Gastrocnemius medialis (tissue), 4 donors: ENCODE data around the gene GLDC. TPM values are rescaled to one million over a fixed set of nuclear protein-coding genes. Genes with fewer than 3 reads are reported as not detected.

Source experiments
- ATAC-seq, 2 donors: fragments of 150-250 bp; one replicate each; pipeline ENCODE4 v1.9.1; 2016
- DNase-seq, 2 donors: peaks; one replicate each; pipeline ENCODE4 v3.0.0-alpha.2; 2019
- H3K27ac ChIP-seq, 4 donors: fragments of 200-600 bp; sonication (generic); 1 replicate in 1 of 4; 2 replicates in 3 of 4; pipeline ENCODE4 v1.5.1; 2016 to 2018; ENCODE audit warnings: mild to moderate bottlenecking in 2 of 4, moderate library complexity in 1 of 4
- H3K27me3 ChIP-seq, 3 donors: fragments of 200-600 bp; sonication (generic) in 2 of 3; 1 replicate in 1 of 3; 2 replicates in 2 of 3; pipeline versions ENCODE4 v1.5.1 to v1.6.0; 2016 to 2019; ENCODE audit warnings: mild to moderate bottlenecking in 1 of 3, moderate library complexity in 1 of 3
- H3K36me3 ChIP-seq, 2 donors: fragments of 200-600 bp; sonication (generic) in 1 of 2; one replicate each; pipeline ENCODE4 v1.5.1; 2017 to 2018
- H3K4me1 ChIP-seq, 2 donors: fragments of 200-600 bp; sonication (generic) in 1 of 2; one replicate each; pipeline ENCODE4 v1.5.1; 2016 to 2017; ENCODE audit warnings: mild to moderate bottlenecking in 2 of 2
- H3K4me3 ChIP-seq, 4 donors: fragments of 200-600 bp; sonication (generic) in 3 of 4; 1 replicate in 1 of 4; 2 replicates in 3 of 4; pipeline ENCODE4 v1.5.1; 2016 to 2019; ENCODE audit warnings: mild to moderate bottlenecking in 2 of 4
- H3K9me3 ChIP-seq, 3 donors: fragments of 200-600 bp; sonication (generic) in 2 of 3; 1 replicate in 1 of 3; 2 replicates in 2 of 3; pipeline ENCODE4 v1.5.1; 2016 to 2019
- POLR2A ChIP-seq, 2 donors: fragments of 450-650 bp; IDR thresholded peaks; one replicate each; pipeline ENCODE4 v1.6.1; 2017; ENCODE audit warnings: antibody characterized with exemption in 2 of 2, mild to moderate bottlenecking in 2 of 2, moderate library complexity in 2 of 2
- in situ Hi-C, 4 donors: fragments of 200-750 bp; cut with MboI; loops; one replicate each; pipeline versions ENCODE4 v1.15.0 to v1.8.0; 2017; ENCODE audit warnings: low sequenced_read_pairs in 4 of 4
- intact Hi-C: fragments of 100-400 bp; cut with DNase I; formaldehyde crosslinking; loops from one replicate; pipeline ENCODE4 v1.15.1; 2023; ENCODE audit warnings: low total_unique reads
- total RNA-seq, 4 donors: library from RNA; depleted of rRNA; stranded (reverse); fragments of >200 nt; gene quantifications; one replicate each; pipeline versions ENCODE4 v1.1.0 to v1.2.3, GENCODE V29; 2016
- TF ChIP-seq, protein P1 (sequence below), 5 experiments: fragments of 450-650 bp in 3 of 5; fragments of 200-600 bp in 2 of 5; sonication (generic) in 2 of 5; IDR thresholded peaks in 4 of 5; conservative IDR thresholded peaks in 1 of 5; 1 replicate in 4 of 5; 2 replicates in 1 of 5; pipeline ENCODE4 v1.5.1; 2016 to 2019; ENCODE audit warnings: antibody characterized with exemption in 5 of 5, mild to moderate bottlenecking in 3 of 5, moderate library complexity in 3 of 5

The GLDC gene
- total RNA-seq, 4 donors from 2014 or later = 0.31 to 1.00 (median 0.47) TPM

DNA sequence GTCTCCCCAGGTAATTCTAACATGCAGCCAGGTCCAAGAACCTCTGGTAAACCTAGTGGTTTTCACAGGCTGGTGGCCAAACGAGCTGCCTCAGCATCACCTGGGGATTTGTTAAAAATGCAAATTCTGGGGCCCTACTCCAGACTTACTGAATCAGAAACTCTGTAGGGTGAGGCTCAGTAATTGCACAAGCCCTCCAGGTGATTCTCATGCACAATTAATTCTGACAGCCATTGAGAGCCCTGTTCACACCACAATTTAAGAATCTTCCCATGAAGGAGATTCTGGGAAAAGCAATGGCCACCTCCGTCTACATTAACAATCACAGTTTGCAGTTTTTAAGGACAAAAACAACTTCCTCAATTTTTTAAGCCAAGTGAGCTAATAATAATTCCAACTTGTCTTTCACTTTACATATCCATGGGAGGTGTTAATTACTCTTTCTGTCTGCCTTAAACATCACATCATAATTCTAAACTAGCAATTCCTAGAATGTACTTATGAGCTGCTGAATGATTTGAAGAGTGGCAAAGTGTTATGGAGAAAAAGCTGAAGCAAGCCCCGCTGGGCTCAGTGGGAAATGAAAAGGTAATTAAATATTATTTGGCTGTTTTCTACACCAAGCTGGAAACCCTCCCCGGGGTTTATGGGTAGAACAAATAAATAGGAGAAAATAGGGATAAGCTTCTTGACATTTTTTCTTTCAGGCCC lies 70.0 kb downstream of the GLDC start:
- no peaks in the 10 kb centered on the region for H3K27me3 ChIP-seq
- H3K9me3 ChIP-seq = no peaks in the 10 kb centered on the region
- intact Hi-C loops (no loop called here), in situ Hi-C loops (loop anchor here in 1 of 4 donors (10.0 kb wide), 1 partner anchor 211 kb away; no protein-coding TSS in a partner anchor)
- no peak overlapping the region for H3K4me3 ChIP-seq
- H3K36me3 ChIP-seq = no peaks in the 10 kb centered on the region
- H3K4me1 ChIP-seq = no peaks in the 10 kb centered on the region
- H3K27ac ChIP-seq = no peak overlapping the region
- ATAC-seq = no peak
- no peak for TF ChIP-seq POLR2A (IDR thresholded peaks at IDR 0.05)
- TF ChIP-seq, protein P1, sequence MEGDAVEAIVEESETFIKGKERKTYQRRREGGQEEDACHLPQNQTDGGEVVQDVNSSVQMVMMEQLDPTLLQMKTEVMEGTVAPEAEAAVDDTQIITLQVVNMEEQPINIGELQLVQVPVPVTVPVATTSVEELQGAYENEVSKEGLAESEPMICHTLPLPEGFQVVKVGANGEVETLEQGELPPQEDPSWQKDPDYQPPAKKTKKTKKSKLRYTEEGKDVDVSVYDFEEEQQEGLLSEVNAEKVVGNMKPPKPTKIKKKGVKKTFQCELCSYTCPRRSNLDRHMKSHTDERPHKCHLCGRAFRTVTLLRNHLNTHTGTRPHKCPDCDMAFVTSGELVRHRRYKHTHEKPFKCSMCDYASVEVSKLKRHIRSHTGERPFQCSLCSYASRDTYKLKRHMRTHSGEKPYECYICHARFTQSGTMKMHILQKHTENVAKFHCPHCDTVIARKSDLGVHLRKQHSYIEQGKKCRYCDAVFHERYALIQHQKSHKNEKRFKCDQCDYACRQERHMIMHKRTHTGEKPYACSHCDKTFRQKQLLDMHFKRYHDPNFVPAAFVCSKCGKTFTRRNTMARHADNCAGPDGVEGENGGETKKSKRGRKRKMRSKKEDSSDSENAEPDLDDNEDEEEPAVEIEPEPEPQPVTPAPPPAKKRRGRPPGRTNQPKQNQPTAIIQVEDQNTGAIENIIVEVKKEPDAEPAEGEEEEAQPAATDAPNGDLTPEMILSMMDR (IDR thresholded peaks at IDR 0.05 in 4 of 5, conservative IDR thresholded peaks at IDR 0.05 in 1 of 5) = no peak
- no peak for DNase-seq

DNA sequence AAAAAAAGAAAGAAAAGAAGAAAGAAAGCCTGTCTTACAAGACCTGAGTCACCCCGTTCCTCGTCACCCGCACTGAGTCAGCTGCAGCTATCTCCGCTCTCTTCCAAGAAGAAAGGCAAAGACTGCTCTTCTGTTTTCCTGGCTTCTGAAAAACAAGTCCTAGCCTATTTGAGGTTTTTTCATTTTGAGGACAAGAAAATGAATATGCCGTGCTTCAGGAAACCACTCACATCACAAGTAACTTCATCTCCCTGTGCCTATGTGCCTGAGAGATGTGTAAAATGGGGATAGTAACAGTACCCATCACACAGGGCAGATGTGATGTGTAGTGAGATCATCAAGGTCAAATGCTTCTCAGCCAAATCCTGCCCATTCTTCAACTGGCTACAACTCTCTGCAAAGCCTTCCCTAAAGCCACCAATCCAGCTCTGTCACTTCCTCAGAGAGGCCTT lies 78.4 kb downstream of the GLDC start:
- in situ Hi-C loops (loop anchor here in 3 of 4 donors (5.0 to 10.0 kb wide), 3 partner anchors 202 to 215 kb away; no protein-coding TSS in a partner anchor), intact Hi-C loops (no loop called here)
- Histone ChIP-seq H3K4me1 (no peaks in the 10 kb centered on the region), H3K9me3 (no peaks in the 10 kb centered on the region), H3K27me3 (no peaks in the 10 kb centered on the region), H3K4me3 (no peak overlapping the region), H3K36me3 (no peaks in the 10 kb centered on the region), H3K27ac (no peak overlapping the region)
- TF ChIP-seq, protein P1 (IDR thresholded peaks at IDR 0.05 in 4 of 5, conservative IDR thresholded peaks at IDR 0.05 in 1 of 5) = no peak
- no peak for TF ChIP-seq POLR2A (IDR thresholded peaks at IDR 0.05)
- ATAC-seq (no peak), DNase-seq (no peak)

DNA sequence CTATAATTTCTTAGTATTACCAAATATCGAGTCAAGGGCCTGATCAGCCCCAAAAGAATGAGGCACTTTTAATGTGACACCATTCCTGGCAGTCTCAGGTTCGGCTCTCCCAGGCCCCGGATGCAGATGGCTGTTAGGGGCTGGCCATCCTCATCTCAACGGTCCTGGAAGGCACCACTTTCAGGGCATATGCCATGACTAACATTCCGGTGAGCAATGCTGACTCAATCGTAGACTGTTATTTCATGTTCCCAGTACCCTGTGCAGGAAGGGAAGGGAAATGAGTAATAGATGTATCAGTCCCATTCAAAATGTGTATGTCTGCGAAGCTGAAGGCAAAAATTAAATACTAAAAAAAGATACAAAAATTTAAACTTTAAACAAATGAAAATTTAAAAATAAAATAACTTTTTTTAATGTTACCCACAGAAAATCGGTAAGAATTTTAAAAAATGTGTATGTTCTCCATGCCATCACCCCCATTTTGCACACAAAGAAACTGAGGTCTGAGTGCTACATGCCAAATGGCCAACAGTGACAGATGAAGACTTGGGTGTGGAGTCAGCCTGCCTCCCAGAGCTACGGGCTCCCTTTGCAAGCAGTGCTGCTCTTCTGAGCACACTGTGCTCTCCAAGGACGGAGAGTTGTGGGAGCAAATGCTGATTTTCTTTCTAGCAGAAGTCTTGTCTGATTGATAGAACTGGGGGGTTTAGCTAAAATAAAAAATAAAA lies 79.0 kb downstream of the GLDC start:
- in situ Hi-C loops = loop anchor here in 3 of 4 donors (5.0 to 10.0 kb wide), 3 partner anchors 202 to 214 kb away; no protein-coding TSS in a partner anchor
- DNase-seq (no peak), ATAC-seq (no peak)
- H3K27me3 ChIP-seq = no peaks in the 10 kb centered on the region
- no peaks in the 10 kb centered on the region for H3K36me3 ChIP-seq
- no peaks in the 10 kb centered on the region for H3K9me3 ChIP-seq
- no peaks in the 10 kb centered on the region for H3K4me1 ChIP-seq
- no peak overlapping the region for H3K4me3 ChIP-seq
- TF ChIP-seq, protein P1 (IDR thresholded peaks at IDR 0.05 in 4 of 5, conservative IDR thresholded peaks at IDR 0.05 in 1 of 5) = no peak
- TF ChIP-seq POLR2A (IDR thresholded peaks at IDR 0.05) = no peak
- intact Hi-C loops = no loop called here
- no peak overlapping the region for H3K27ac ChIP-seq

DNA sequence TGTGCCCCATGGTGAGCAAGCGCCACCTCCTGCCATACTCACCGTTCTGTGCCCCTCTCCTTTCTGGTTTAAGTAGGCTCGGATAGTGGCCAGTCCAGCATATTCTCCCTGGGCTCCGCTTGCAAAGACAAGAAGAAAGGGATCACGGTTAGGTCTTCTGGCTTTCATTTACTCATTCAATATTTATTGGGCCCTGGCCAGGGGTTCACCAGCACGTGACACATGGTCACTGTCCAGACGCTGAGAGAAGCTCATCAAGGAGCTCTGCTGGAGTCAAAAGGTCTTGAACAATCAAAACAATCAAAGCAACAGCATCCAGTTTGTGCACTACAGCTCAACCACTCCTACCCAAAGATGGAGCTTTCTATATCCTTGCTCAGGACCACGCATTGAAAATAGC lies 80.2 kb downstream of the GLDC start:
- no peak for TF ChIP-seq POLR2A (IDR thresholded peaks at IDR 0.05)
- TF ChIP-seq, protein P1 (IDR thresholded peaks at IDR 0.05 in 4 of 5, conservative IDR thresholded peaks at IDR 0.05 in 1 of 5) = no peak
- H3K36me3 ChIP-seq = no peaks in the 10 kb centered on the region
- no peak overlapping the region for H3K27ac ChIP-seq
- in situ Hi-C loops = loop anchor here in 3 of 4 donors (5.0 to 10.0 kb wide), 3 partner anchors 201 to 213 kb away; no protein-coding TSS in a partner anchor
- ATAC-seq (no peak), DNase-seq (no peak)
- H3K27me3 ChIP-seq = no peaks in the 10 kb centered on the region
- intact Hi-C loops = no loop called here
- no peaks in the 10 kb centered on the region for H3K4me1 ChIP-seq
- no peaks in the 10 kb centered on the region for H3K9me3 ChIP-seq
- H3K4me3 ChIP-seq = no peak overlapping the region
